Cardiac muscle cell (in vitro differentiated cells and primary cell): ENCODE measurements around the gene OR51V1. TPM values are rescaled to one million over a fixed set of nuclear protein-coding genes. Genes with fewer than 3 reads are reported as not detected.
"Not testable (repeated sequence)": the region's sequence is repeated elsewhere in the genome, so short reads cannot be mapped to it uniquely, and the experiment has no call there.

Source experiments
- DNase-seq, 2 donors: peaks; one replicate each; pipeline versions ENCODE4 v3.0.0 to v3.0.0-alpha.2; 2010 to 2017; ENCODE audit warnings: low read depth in 1 of 2, low spot score in 1 of 2
- H3K27ac ChIP-seq: fragments of 200-600 bp; sonication (generic); 2 replicates; pipeline ENCODE4 v1.5.1; 2016
- H3K27me3 ChIP-seq: fragments of 200-600 bp; sonication (generic); 2 replicates; pipeline ENCODE4 v1.6.0; 2016; ENCODE audit warnings: control low read depth
- H3K36me3 ChIP-seq: fragments of 200-600 bp; sonication (generic); 2 replicates; pipeline ENCODE4 v1.5.1; 2016; ENCODE audit warnings: control low read depth
- H3K4me1 ChIP-seq: fragments of 200-600 bp; sonication (generic); 2 replicates; pipeline ENCODE4 v1.8.1; 2017; ENCODE audit warnings: low read depth, mild to moderate bottlenecking, mixed run types
- H3K4me3 ChIP-seq: fragments of 200-600 bp; sonication (generic); 2 replicates; pipeline ENCODE4 v1.5.1; 2016; ENCODE audit warnings: mild to moderate bottlenecking
- H3K9me3 ChIP-seq: fragments of 200-600 bp; sonication (generic); 2 replicates; pipeline ENCODE4 v1.5.1; 2017; ENCODE audit warnings: low read depth, mild to moderate bottlenecking, control low read depth
- polyA plus RNA-seq: library from polyadenylated mRNA; unstranded; fragments of >200 nt; fragmentation: Nextera tagmentation; extraction: Ambion mirVana; gene quantifications from 2 replicates; pipeline ENCODE4 v1.2.1, GENCODE V29; 2016
- total RNA-seq: library from RNA; depleted of rRNA; stranded (reverse); fragments of >200 nt; gene quantifications from 2 replicates; pipeline ENCODE4 v1.2.3, GENCODE V29; 2016
- TF ChIP-seq, protein P1 (sequence below): IDR thresholded peaks from 2 replicates; pipeline ENCODE4 v1.5.1; 2012; ENCODE audit warnings: low read depth, mild to moderate bottlenecking, low read length

The OR51V1 gene
- total and polyA plus RNA-seq, 2 experiments from 2014 or later, result not detected

DNA sequence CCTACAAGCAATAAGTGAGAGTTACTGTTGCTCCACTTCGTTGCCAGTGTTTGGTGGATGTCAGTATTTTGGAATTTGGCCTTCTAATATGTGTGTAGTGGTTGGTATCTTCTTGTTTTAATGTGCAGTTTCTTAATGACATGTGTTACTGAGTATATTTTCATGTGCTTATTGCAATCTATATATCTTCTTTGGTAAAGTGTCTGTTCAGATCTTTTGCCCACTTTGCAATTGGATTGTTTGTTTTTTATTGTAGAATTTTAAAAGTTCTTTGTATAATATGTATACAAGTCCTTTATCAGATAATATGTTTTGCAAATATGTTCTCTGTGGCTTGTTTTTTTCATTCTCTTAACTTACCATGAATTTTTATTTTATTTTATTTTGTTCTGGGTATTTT, 7.7 kb downstream of the OR51V1 start:
- H3K9me3 ChIP-seq, result no peaks in the 10 kb centered on the region
- no peak overlapping the region for H3K27ac ChIP-seq
- no peaks in the 10 kb centered on the region for H3K4me1 ChIP-seq
- no peaks in the 10 kb centered on the region for H3K36me3 ChIP-seq
- no peaks in the 10 kb centered on the region for H3K27me3 ChIP-seq
- H3K4me3 ChIP-seq, result no peak overlapping the region
- TF ChIP-seq, protein P1, sequence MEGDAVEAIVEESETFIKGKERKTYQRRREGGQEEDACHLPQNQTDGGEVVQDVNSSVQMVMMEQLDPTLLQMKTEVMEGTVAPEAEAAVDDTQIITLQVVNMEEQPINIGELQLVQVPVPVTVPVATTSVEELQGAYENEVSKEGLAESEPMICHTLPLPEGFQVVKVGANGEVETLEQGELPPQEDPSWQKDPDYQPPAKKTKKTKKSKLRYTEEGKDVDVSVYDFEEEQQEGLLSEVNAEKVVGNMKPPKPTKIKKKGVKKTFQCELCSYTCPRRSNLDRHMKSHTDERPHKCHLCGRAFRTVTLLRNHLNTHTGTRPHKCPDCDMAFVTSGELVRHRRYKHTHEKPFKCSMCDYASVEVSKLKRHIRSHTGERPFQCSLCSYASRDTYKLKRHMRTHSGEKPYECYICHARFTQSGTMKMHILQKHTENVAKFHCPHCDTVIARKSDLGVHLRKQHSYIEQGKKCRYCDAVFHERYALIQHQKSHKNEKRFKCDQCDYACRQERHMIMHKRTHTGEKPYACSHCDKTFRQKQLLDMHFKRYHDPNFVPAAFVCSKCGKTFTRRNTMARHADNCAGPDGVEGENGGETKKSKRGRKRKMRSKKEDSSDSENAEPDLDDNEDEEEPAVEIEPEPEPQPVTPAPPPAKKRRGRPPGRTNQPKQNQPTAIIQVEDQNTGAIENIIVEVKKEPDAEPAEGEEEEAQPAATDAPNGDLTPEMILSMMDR, result no peak
- DNase-seq, result no peak

DNA sequence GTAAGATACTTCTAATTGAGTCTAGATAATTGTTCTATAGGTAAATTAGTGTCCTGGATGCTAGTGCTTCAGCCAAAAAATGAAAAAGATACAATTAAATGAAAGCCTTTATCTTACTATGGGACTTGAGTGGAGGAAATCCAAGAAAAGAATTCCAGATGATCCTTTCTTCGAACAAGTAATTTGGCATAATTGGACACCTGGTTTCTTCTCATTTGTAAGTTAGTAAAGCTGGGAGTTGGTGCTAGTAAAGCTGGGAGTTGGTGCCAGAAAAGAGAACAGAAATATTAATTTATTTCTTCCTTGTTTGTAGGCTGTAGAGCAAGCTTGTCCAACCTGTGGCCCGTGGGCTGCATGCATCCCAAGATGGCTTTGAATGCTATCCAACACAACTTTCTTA, 12.3 kb downstream of the OR51V1 start:
- TF ChIP-seq, protein P1, result no peak
- no peaks in the 10 kb centered on the region for H3K36me3 ChIP-seq
- no peak overlapping the region for H3K27ac ChIP-seq
- H3K9me3 ChIP-seq, result no peaks in the 10 kb centered on the region
- DNase-seq, result no peak
- H3K4me1 ChIP-seq, result no peaks in the 10 kb centered on the region
- H3K4me3 ChIP-seq, result no peak overlapping the region
- H3K27me3 ChIP-seq, result no peaks in the 10 kb centered on the region

DNA sequence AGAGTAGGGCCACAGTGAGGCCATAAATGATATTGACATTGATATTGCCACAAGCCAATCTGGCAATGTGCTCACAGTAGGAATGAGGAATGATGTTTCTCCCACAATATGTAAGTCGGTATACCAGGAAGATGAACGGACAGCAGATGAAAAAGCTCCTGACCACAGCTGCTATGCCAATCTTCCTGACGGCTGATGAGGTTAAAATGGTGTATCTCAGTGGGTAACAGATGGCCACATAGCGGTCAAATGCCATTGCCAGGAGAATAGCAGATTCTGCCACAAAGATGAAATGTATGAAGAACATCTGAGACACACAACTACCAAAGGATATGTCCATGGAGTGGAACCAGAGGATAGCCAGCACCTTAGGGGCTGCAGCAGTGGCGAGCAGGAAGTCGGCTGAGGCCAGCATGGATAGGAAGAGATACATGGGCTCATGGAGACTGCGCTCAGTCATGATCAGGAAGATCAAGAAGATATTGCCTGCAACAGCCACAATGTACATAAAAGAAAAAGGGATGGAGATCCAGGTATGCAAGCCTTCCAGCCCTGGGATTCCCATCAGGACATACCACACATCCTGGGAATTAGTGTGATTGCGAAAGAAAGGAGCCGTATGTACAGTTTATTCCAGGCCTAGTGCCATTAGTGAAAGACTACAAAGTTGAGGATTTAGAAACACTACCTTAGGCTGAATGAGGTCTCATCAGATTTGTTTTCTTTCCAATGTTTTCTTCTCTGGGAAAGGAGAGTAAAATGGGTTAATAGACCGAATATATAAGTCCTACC, 22.2 kb downstream of the OR51V1 start:
- TF ChIP-seq, protein P1, result no peak
- no peak for DNase-seq
- no peak overlapping the region for H3K27ac ChIP-seq
- H3K27me3 ChIP-seq, result no peaks in the 10 kb centered on the region
- no peaks in the 10 kb centered on the region for H3K36me3 ChIP-seq
- H3K9me3 ChIP-seq, result no peaks in the 10 kb centered on the region
- no peaks in the 10 kb centered on the region for H3K4me1 ChIP-seq
- H3K4me3 ChIP-seq, result no peak overlapping the region

DNA sequence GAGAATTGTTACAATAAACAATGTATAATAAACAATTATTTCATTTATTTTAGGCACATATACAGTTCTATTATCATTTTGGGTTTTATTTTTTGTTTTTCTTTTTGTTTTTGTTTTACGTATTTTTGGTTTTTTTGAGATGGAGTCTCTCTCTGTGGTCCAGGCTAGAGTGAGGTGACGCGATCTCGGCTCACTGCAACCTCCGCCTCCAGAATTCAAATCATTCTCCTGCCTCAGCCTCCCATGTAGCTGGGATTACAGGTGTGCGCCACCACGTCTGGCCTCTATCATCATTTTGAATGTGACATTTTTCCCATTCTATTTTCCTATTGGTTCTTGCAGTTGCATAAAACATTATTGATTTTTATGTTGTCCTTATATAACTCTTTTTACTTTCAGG, 25.5 kb downstream of the OR51V1 start:
- DNase-seq, result no peak
- H3K27me3 ChIP-seq, result no peaks in the 10 kb centered on the region
- no peaks in the 10 kb centered on the region for H3K36me3 ChIP-seq
- no peaks in the 10 kb centered on the region for H3K9me3 ChIP-seq
- H3K27ac ChIP-seq, result no peak overlapping the region
- TF ChIP-seq, protein P1, result no peak
- no peaks in the 10 kb centered on the region for H3K4me1 ChIP-seq
- H3K4me3 ChIP-seq, result no peak overlapping the region

DNA sequence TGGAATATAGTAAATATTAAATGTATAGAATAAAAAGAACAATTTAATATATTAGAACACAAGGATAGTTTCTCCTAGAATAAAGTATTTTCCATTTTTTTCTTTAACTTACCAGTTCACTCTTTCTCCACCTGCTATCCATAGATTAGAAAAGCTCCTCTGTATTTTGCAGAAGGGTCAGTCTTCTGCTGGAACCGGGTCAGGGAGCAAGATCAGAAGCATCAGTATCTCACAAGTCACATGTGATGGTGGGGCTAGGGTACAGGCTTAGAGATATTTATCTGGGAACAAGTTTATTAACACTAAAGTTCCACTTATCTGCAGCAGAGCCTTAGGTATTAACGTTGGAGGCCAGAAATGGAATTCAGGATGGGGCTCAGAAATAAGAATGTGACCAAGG, 28.6 kb downstream of the OR51V1 start:
- no peak overlapping the region for H3K27ac ChIP-seq
- TF ChIP-seq, protein P1, result no peak
- no peaks in the 10 kb centered on the region for H3K36me3 ChIP-seq
- H3K4me3 ChIP-seq, result no peak overlapping the region
- H3K4me1 ChIP-seq, result no peaks in the 10 kb centered on the region
- DNase-seq, result no peak
- no peaks in the 10 kb centered on the region for H3K9me3 ChIP-seq
- H3K27me3 ChIP-seq, result no peaks in the 10 kb centered on the region

DNA sequence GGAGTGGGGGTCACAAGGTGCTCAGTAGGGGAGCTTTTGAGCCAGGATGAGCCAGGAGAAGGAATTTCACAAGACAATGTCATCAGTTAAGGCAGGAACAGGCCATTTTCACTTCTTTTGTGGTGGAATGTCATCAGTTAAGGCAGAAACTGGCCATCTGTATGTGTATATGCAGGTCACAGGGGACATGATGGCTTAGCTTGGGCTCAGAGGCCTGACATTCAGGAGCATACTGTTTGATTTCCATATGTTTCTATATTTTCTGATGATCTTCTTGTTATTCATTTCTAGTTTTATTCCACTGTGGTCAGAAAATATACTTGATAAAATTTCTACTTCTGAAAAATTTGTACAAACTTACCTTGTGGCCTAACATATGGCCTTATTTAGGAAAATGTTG, 34.6 kb downstream of the OR51V1 start:
- H3K4me1 ChIP-seq, H3K36me3 ChIP-seq, H3K27me3 ChIP-seq, H3K4me3 ChIP-seq, DNase-seq, H3K9me3 ChIP-seq, H3K27ac ChIP-seq: not testable (repeated sequence)

DNA sequence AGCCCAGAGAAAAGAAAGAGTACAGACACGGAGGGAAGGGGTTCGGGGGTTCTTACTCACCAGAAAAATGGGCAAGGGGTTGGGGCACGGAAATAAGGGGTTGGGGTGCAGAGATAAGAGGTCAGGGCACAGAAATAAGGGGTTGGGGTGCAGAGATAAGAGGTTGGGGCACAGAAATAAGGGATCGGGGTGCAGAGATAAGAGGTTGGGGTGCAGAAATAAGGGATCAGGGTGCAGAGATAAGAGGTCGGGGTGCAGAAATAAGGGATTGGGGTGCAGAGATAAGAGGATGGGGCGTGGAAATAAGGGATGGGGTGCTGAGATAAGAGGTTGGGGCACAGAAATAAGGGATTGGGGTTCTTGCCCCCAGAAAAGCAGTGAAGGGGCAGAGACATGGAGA, 35.7 kb downstream of the OR51V1 start:
- not testable (repeated sequence) for H3K4me3 ChIP-seq, H3K9me3 ChIP-seq

DNA sequence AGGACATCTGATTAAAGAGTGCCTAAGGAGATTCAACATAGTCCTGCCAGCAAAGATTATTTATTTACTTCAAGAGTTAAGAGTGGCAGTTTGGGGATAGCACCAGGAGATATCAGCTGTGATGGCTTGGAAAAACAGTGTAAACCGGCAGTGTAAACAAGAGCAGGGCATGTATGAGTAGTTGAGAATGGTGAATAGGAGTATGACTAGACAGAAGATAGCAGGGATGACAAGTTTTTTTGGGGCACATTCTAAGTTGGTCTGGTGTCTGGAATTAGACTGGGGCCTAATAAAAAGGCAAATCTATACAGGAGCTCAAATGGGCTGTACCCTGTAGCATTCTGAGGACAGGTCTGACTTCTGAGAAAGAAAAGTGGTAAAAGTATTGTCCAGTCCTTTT, 39.4 kb downstream of the OR51V1 start:
- not testable (repeated sequence) for H3K4me3 ChIP-seq, DNase-seq, H3K27ac ChIP-seq, H3K27me3 ChIP-seq, H3K9me3 ChIP-seq, H3K36me3 ChIP-seq, H3K4me1 ChIP-seq

More for the DNA sequence above, 35.7 kb downstream of the OR51V1 start:
- H3K27me3 ChIP-seq, H3K36me3 ChIP-seq, DNase-seq, H3K4me1 ChIP-seq, H3K27ac ChIP-seq: not testable (repeated sequence)

DNA sequence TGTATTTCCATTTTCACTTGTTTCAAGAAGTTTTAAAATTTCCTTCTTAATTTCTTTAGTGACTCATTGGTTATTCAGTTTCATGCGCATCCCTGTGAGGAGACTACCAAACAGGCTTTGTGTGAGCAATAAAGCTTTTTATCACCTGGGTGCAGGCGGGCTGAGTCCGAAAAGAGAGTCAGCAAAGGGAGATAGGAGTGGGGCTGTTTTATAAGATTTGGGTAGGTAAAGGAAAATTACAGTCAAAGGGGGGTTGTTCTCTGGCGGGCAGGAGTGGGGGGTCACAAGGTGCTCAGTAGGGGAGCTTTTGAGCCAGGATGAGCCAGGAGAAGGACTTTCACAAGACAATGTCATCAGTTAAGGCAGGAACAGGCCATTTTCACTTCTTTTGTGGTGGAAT, 40.3 kb downstream of the OR51V1 start:
- not testable (repeated sequence) for H3K27ac ChIP-seq, H3K4me3 ChIP-seq, H3K36me3 ChIP-seq, H3K9me3 ChIP-seq, H3K4me1 ChIP-seq, DNase-seq, H3K27me3 ChIP-seq
